Adrenal gland (tissue), 12 donors: ENCODE measurements around the gene ZNF862. TPM values are rescaled to one million over a fixed set of nuclear protein-coding genes. Genes with fewer than 3 reads are reported as not detected.
A peak's percentile ranks its signal among the peaks of the same experiment; 100 is the strongest.

ENCODE experiments used
- DNase-seq, 7 donors: peaks; one replicate each; pipeline ENCODE4 v3.0.0-alpha.2; 2019 to 2020
- H3K27ac ChIP-seq, 5 donors: fragments of 200-600 bp; sonication (generic) in 4 of 5; 1 replicate in 3 of 5; 2 replicates in 2 of 5; pipeline versions ENCODE4 v1.5.1 to v1.8.0; 2016 to 2020; ENCODE audit warnings: mild to moderate bottlenecking in 1 of 5
- H3K27me3 ChIP-seq: fragments of 200-600 bp; 2 replicates; pipeline ENCODE4 v1.8.0; 2021
- H3K36me3 ChIP-seq, 2 donors: fragments of 200-600 bp; replicated peaks in 1 of 2; 1 replicate in 1 of 2; 2 replicates in 1 of 2; pipeline versions ENCODE4 v1.5.1 to v1.8.0; 2018 to 2022
- H3K4me1 ChIP-seq, 2 donors: fragments of 200-600 bp; replicated peaks in 1 of 2; 1 replicate in 1 of 2; 2 replicates in 1 of 2; pipeline versions ENCODE4 v1.5.1 to v1.8.0; 2018 to 2021
- H3K4me3 ChIP-seq, 4 donors: fragments of 200-600 bp; sonication (generic) in 3 of 4; one replicate each; pipeline ENCODE4 v1.5.1; 2016 to 2018
- H3K9me3 ChIP-seq, 3 donors: fragments of 200-600 bp; sonication (generic) in 1 of 3; replicated peaks in 1 of 3; 1 replicate in 2 of 3; 2 replicates in 1 of 3; pipeline versions ENCODE4 v1.5.1 to v1.8.0; 2016 to 2021
- POLR2A ChIP-seq, 2 donors: fragments of 450-650 bp; IDR thresholded peaks; one replicate each; pipeline ENCODE4 v1.6.1; 2017; ENCODE audit warnings: antibody characterized with exemption in 2 of 2, mild to moderate bottlenecking in 2 of 2, moderate library complexity in 1 of 2
- WGBS, 4 donors: extraction: QIAGEN DNeasy Blood & Tissue Kit in 2 of 4; methylation state at CpG; one replicate each; pipeline versions ENCODE4 v1.1.5 to v1.1.7; 2013 to 2017; 5-methylcytosine and 5-hydroxymethylcytosine counted together
- intact Hi-C, 2 donors: fragments of 100-400 bp; cut with DNase I; formaldehyde crosslinking; loops; one replicate each; pipeline versions ENCODE4 v1.14.1 to v1.15.0; 2022 to 2023
- polyA plus RNA-seq, 3 donors: library from polyadenylated mRNA; stranded (reverse); fragments of 200-250 nt in 2 of 3; fragments of 350-450 nt in 1 of 3; fragmentation: Illumina TruSeq in 1 of 3; extraction: RNeasy Lipid Tissue Mini Kit (QIAGEN cat#74804) in 1 of 3; gene quantifications; one replicate each; pipeline ENCODE4 v1.2.3, GENCODE V29; 2013 to 2014
- total RNA-seq, 9 donors: library from RNA; depleted of rRNA in 4 of 9; stranded (reverse); fragments of >200 nt in 4 of 9; fragments of 120-200 nt in 1 of 9; fragmentation: NEBNext Ultra II Directional in 1 of 9; extraction: Animal tissue kit (Norgen Biotek cat#: 25700) in 1 of 9; gene quantifications; one replicate each; pipeline versions ENCODE4 v1.1.0 to v1.2.4, GENCODE V29; 2013 to 2023
- TF ChIP-seq, protein P1 (sequence below), 6 experiments: fragments of 450-650 bp in 4 of 6; fragments of 200-600 bp in 2 of 6; sonication (generic) in 1 of 6; IDR thresholded peaks; 1 replicate in 5 of 6; 2 replicates in 1 of 6; pipeline versions ENCODE4 v1.5.1 to v1.8.0; 2016 to 2021; ENCODE audit warnings: antibody characterized with exemption in 6 of 6, mild to moderate bottlenecking in 2 of 6, moderate library complexity in 1 of 6
- donor health status: healthy with polysubstance abuse.
- donor health status: Bipolar disorder and iron deficiency.
- donor health status: DM: yes; HTN: yes; CAD: no.
- donor health status: DM: no; HTN: no; CAD: no.
- donor health status: DM: no; HTN: no; CAD: no.
- donor health status: DM: yes; HTN: yes; CAD: no.

ZNF862 gene
- total and polyA plus RNA-seq, 12 donors, result 7.3 to 32.9 (median 13.9) TPM

DNA sequence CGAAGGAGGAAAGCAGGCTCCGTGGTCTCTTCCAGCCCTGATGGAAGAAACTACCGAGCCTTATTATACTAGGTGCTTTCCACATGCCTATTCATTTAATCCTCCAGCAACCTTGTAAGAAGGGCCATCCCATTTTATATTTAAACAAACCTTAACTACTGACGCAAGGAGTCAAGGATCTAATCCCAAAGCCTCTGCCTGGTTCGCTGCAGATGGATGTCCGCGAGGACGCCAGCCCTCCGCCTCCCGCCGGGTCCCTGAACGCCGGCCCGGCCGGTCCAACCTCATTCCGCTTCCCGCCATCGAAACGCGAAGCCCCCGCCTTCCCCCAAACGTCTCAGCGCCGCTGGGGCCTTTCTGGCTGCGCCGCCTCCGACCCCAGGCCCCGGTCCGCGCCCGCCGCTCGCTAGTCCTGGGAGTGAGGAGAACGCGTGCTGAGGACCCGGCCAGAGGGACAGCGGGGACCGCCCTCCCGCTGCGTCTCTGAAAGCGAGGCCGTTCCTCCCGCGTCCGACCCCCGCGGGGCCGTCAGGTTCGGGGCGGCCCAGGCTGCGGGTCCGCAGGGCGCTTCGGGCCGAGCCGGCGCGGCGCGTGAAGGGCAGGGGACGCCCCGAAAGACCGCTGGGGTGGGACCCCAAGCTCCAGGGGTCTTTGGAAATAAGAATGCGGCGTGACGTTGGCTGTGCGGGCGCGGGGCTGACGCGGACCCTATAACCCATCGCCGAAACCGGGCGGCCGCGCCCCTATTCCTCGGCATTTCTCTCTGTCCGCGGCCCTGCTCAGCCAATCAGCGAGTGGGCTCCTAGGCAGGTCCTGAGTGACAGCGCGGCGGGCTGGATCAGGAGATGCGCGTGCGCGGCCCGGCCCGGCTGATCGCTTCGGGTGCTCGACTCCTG, 35.1 kb downstream of the ZNF862 start, which contains the start of gene ATP6V0E2:
TSS of gene ATP6V0E2 (plus strand) at position 896 of the 896 bp plus-strand sequence. CDS start 97 bp downstream, outside the sequence.
- H3K4me3 ChIP-seq, result peak within 1 kb of the TSS; percentile 58 to 72 (median 60)
- DNase-seq, result peak; percentile 93 to 98 (median 96)
- H3K27ac ChIP-seq, result peak within 1 kb of the TSS in 4 of 5 donors; percentile 74 to 88 (median 86)
- TF ChIP-seq, protein P1, sequence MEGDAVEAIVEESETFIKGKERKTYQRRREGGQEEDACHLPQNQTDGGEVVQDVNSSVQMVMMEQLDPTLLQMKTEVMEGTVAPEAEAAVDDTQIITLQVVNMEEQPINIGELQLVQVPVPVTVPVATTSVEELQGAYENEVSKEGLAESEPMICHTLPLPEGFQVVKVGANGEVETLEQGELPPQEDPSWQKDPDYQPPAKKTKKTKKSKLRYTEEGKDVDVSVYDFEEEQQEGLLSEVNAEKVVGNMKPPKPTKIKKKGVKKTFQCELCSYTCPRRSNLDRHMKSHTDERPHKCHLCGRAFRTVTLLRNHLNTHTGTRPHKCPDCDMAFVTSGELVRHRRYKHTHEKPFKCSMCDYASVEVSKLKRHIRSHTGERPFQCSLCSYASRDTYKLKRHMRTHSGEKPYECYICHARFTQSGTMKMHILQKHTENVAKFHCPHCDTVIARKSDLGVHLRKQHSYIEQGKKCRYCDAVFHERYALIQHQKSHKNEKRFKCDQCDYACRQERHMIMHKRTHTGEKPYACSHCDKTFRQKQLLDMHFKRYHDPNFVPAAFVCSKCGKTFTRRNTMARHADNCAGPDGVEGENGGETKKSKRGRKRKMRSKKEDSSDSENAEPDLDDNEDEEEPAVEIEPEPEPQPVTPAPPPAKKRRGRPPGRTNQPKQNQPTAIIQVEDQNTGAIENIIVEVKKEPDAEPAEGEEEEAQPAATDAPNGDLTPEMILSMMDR (IDR thresholded peaks at IDR 0.05), result no peak
- TF ChIP-seq POLR2A (IDR thresholded peaks at IDR 0.05), result peak; percentile 5 to 61
- intact Hi-C loops, result no loop called here
- H3K4me1 ChIP-seq, result peaks cover 17 to 19% of the 10 kb centered on the region in 2 donors
- no peaks in the 10 kb centered on the region for H3K9me3 ChIP-seq
- no peaks in the 10 kb centered on the region for H3K27me3 ChIP-seq
- WGBS, 4 donors, result 0 to 1% (median 1%) methylated on average over 24 to 93 of the region's 93 CpGs
- no peaks in the 10 kb centered on the region for H3K36me3 ChIP-seq

GRCh38 chr7:149873970-149874643, 35.9 kb downstream of the ZNF862 start:
- Histone ChIP-seq H3K36me3 (no peaks in the 10 kb centered on the region), H3K27me3 (no peaks in the 10 kb centered on the region), H3K27ac (peak overlapping the region in 2 of 5 donors; percentile 88), H3K4me3 (peak overlapping the region; percentile 41 to 72 (median 60)), H3K4me1 (peaks cover 17 to 19% of the 10 kb centered on the region in 2 donors), H3K9me3 (no peaks in the 10 kb centered on the region)
- peak in 1 of 7 donors; percentile 56 for DNase-seq
- intact Hi-C loops, result no loop called here
- peak in 1 of 2 donors; percentile 25 for TF ChIP-seq POLR2A (IDR thresholded peaks at IDR 0.05)
- TF ChIP-seq, protein P1 (IDR thresholded peaks at IDR 0.05), result no peak
- WGBS, 4 donors, result 9 to 47% (median 26%) methylated on average over 5 to 46 of the region's 46 CpGs

- intact Hi-C loops, result no loop called here
- peak overlapping the region in 1 of 4 donors; percentile 72 for H3K4me3 ChIP-seq
- no peaks in the 10 kb centered on the region for H3K9me3 ChIP-seq
- peaks cover 17 to 19% of the 10 kb centered on the region in 2 donors for H3K4me1 ChIP-seq
- no peak for TF ChIP-seq POLR2A (IDR thresholded peaks at IDR 0.05)
- TF ChIP-seq, protein P1 (IDR thresholded peaks at IDR 0.05), result no peak
- no peaks in the 10 kb centered on the region for H3K36me3 ChIP-seq
- no peaks in the 10 kb centered on the region for H3K27me3 ChIP-seq
- 79 to 81% (median 79%) methylated on average over 8 of the region's 8 CpGs for WGBS, 4 donors
- H3K27ac ChIP-seq, result no peak overlapping the region
- DNase-seq, result peak in 1 of 7 donors; percentile 55
Measured at GRCh38 chr7:149874644-149875028, 36.5 kb downstream of the ZNF862 start.

DNA sequence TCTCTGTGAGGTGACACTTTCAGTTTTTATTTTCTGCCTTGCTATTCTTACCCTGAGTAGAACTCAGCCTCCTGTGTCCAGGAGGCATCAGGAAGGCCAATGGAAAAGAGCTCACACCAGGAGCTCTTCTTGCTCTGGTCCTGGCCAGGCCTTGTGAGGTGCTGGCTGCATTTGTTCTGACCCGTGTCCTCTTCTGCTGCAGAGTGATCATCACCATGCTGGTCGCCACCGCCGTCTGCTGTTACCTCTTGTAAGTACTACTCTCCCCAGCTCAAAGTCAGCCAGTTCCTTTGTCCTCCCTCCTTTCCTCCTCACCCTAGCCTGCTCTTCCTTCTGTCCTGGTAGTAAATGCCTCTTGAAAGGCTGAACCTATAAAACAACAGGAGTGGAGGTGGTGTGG, 37.2 kb downstream of the ZNF862 start:
- Histone ChIP-seq H3K36me3 (no peaks in the 10 kb centered on the region), H3K4me1 (peaks cover 17 to 19% of the 10 kb centered on the region in 2 donors), H3K4me3 (no peak overlapping the region), H3K27me3 (no peaks in the 10 kb centered on the region), H3K27ac (no peak overlapping the region), H3K9me3 (no peaks in the 10 kb centered on the region)
- DNase-seq, result peak in 1 of 7 donors; percentile 54
- 87 to 98% (median 95%) methylated on average over 4 of the region's 4 CpGs for WGBS, 4 donors
- intact Hi-C loops, result no loop called here
- TF ChIP-seq, protein P1 (IDR thresholded peaks at IDR 0.05), result no peak
- TF ChIP-seq POLR2A (IDR thresholded peaks at IDR 0.05), result no peak
